NCI-H1092 (cell line): ENCODE data around the gene CENPO.
"Not testable (repeated sequence)": the region's sequence is repeated elsewhere in the genome, so short reads cannot be mapped to it uniquely, and the experiment has no call there.

Experiments used
- DNase-seq: peaks from one replicate; lab custom pipeline; 2025; lab: John Stamatoyannopoulos, UW

CENPO gene

GRCh38 chr2:24788816-24789215, 4.4 kb upstream of the CENPO start:
- DNase-seq: no peak

GRCh38 chr2:24791452-24791851, 1.8 kb upstream of the CENPO start:
- DNase-seq: no peak

- no peak for DNase-seq
Measured at GRCh38 chr2:24792542-24792873, 717 bp upstream of the CENPO start.

- peak; percentile 25 for DNase-seq
Measured at GRCh38 chr2:24793761-24794435, 673 bp downstream of the CENPO start.

- DNase-seq: no peak
Measured at GRCh38 chr2:24797644-24798043, 4.4 kb downstream of the CENPO start.

- DNase-seq: not testable (repeated sequence)
Measured at GRCh38 chr2:24800487-24800886, 7.3 kb downstream of the CENPO start.

- DNase-seq: not testable (repeated sequence)
Measured at GRCh38 chr2:24805811-24806660, 12.8 kb downstream of the CENPO start.

- DNase-seq: no peak
Measured at GRCh38 chr2:24806661-24807036, 13.4 kb downstream of the CENPO start.

GRCh38 chr2:24809316-24810007, 16.2 kb downstream of the CENPO start:
- no peak for DNase-seq

- no peak for DNase-seq
Measured at GRCh38 chr2:24813691-24814137, 20.5 kb downstream of the CENPO start.

GRCh38 chr2:24814516-24814915, 21.3 kb downstream of the CENPO start:
- DNase-seq: no peak

GRCh38 chr2:24815171-24815570, 21.9 kb downstream of the CENPO start:
- no peak for DNase-seq

GRCh38 chr2:24816404-24816803, 23.2 kb downstream of the CENPO start:
- DNase-seq: no peak

- DNase-seq: no peak
Measured at GRCh38 chr2:24816884-24817283, 23.7 kb downstream of the CENPO start.

GRCh38 chr2:24818721-24819167, 25.5 kb downstream of the CENPO start:
- DNase-seq: no peak

GRCh38 chr2:24819442-24820174, 26.4 kb downstream of the CENPO start:
- DNase-seq: no peak

- no peak for DNase-seq
Measured at GRCh38 chr2:24820175-24820513, 26.9 kb downstream of the CENPO start.

- DNase-seq: no peak
Measured at GRCh38 chr2:24820598-24821432, 27.6 kb downstream of the CENPO start.

GRCh38 chr2:24821433-24821891, 28.2 kb downstream of the CENPO start:
- DNase-seq: no peak

GRCh38 chr2:24822049-24822706, 29.0 kb downstream of the CENPO start:
- DNase-seq: no peak
